Psoas muscle (tissue), 8 donors: ENCODE measurements around the gene SH2B3. TPM values are rescaled to one million over a fixed set of nuclear protein-coding genes. Genes with fewer than 3 reads are reported as not detected.

Source experiments
- ATAC-seq, 4 donors: fragments of 200-7000 bp; cut with Tn5 transposase; one replicate each; pipeline ENCODE4 v1.9.1; 2020; ENCODE audit warnings: moderate library complexity in 3 of 4, mild to moderate bottlenecking in 2 of 4
- DNase-seq, 2 donors: peaks; one replicate each; pipeline ENCODE4 v3.0.0-alpha.2; 2020
- H3K27ac ChIP-seq: fragments of 200-600 bp; one replicate; pipeline ENCODE4 v1.8.0; 2022
- H3K27me3 ChIP-seq, 3 donors: fragments of 200-600 bp in 1 of 3; one replicate each; pipeline versions ENCODE4 v1.6.1 to v1.8.0; 2013 to 2022; ENCODE audit warnings: low read length in 2 of 3, mild to moderate bottlenecking in 2 of 3, moderate library complexity in 1 of 3; ENCODE audit not compliant: insufficient read depth in 3 of 3
- H3K36me3 ChIP-seq, 2 donors: fragments of 200-600 bp in 1 of 2; one replicate each; pipeline versions ENCODE4 v1.6.1 to v1.8.0; 2013 to 2022; ENCODE audit warnings: low read depth in 1 of 2, mild to moderate bottlenecking in 1 of 2, moderate library complexity in 1 of 2; ENCODE audit not compliant: insufficient read depth in 1 of 2
- H3K4me1 ChIP-seq: fragments of 200-600 bp; one replicate; pipeline ENCODE4 v1.8.0; 2022
- H3K4me3 ChIP-seq: fragments of 200-600 bp; one replicate; pipeline ENCODE4 v1.8.0; 2022; ENCODE audit warnings: mild to moderate bottlenecking
- H3K9me3 ChIP-seq: fragments of 200-600 bp; one replicate; pipeline ENCODE4 v1.8.0; 2022
- CTCF ChIP-seq: fragments of 200-600 bp; IDR thresholded peaks from one replicate; pipeline ENCODE4 v1.8.0; 2022; ENCODE audit warnings: antibody characterized with exemption
- WGBS, 3 donors: extraction: QIAGEN DNeasy Blood & Tissue Kit; methylation state at CpG; one replicate each; pipeline versions ENCODE4 v1.1.6 to v1.1.7; 2013; 5-methylcytosine and 5-hydroxymethylcytosine counted together
- intact Hi-C, 2 donors: fragments of 100-400 bp; cut with DNase I; formaldehyde crosslinking; loops; one replicate each; pipeline versions ENCODE4 v1.11.0 to v1.14.2; 2022
- polyA plus RNA-seq, 3 donors: library from polyadenylated mRNA; stranded (reverse); fragments of 200-250 nt; gene quantifications; one replicate each; pipeline ENCODE4 v1.2.3, GENCODE V29; 2013
- total RNA-seq, 4 donors: library from RNA; stranded (reverse); fragmentation: NEBNext Ultra II Directional in 2 of 4; extraction: Animal tissue kit (Norgen Biotek cat#: 25700) in 2 of 4; gene quantifications; one replicate each; pipeline versions ENCODE4 v1.2.1 to v1.2.4, GENCODE V29; 2021 to 2023
- donor health status: healthy with polysubstance abuse.
- donor health status: DM: no; HTN: no; CAD: no; lungs with moderate emphysema.
- donor health status: Bipolar disorder and iron deficiency.
- donor health status: healthy.
- donor health status: DM: yes; HTN: yes; CAD: no.
- donor health status: DM: no; HTN: no; CAD: no.
- donor health status: DM: no; HTN: no; CAD: no.
- donor health status: DM: yes; HTN: yes; CAD: no.

SH2B3 gene
- total and polyA plus RNA-seq, 7 donors: 4.4 to 25.0 (median 11.9) TPM

- H3K4me3 ChIP-seq: no peak overlapping the region
- WGBS, 3 donors: 72 to 85% (median 84%) methylated on average over 7 of the region's 7 CpGs
- H3K9me3 ChIP-seq: no peaks in the 10 kb centered on the region
- H3K27ac ChIP-seq: peak overlapping the region; percentile 76
- intact Hi-C loops: no loop called here
- peaks cover 3 to 32% of the 10 kb centered on the region in 2 donors for H3K36me3 ChIP-seq
- H3K27me3 ChIP-seq: no peaks in the 10 kb centered on the region
- ATAC-seq (peak; percentile 45 to 78 (median 63)), DNase-seq (no peak)
- H3K4me1 ChIP-seq: peaks cover 59% of the 10 kb centered on the region
- no peak for TF ChIP-seq CTCF
Measured at GRCh38 chr12:111443586-111443985, 37.9 kb downstream of the SH2B3 start.

GRCh38 chr12:111444314-111444924 lies 38.7 kb downstream of the SH2B3 start:
- Histone ChIP-seq H3K4me1 (peaks cover 63% of the 10 kb centered on the region), H3K4me3 (no peak overlapping the region), H3K9me3 (no peaks in the 10 kb centered on the region), H3K27me3 (no peaks in the 10 kb centered on the region), H3K27ac (peak overlapping the region; percentile 76), H3K36me3 (peaks cover 3 to 34% of the 10 kb centered on the region in 2 donors)
- intact Hi-C loops: no loop called here
- ATAC-seq (peak in 2 of 4 donors; percentile 29 to 40), DNase-seq (no peak)
- no peak for TF ChIP-seq CTCF
- 76 to 79% (median 77%) methylated on average over 8 of the region's 8 CpGs for WGBS, 3 donors

- peak; percentile 5 for TF ChIP-seq CTCF
- Histone ChIP-seq H3K27ac (peak overlapping the region; percentile 76), H3K9me3 (no peaks in the 10 kb centered on the region), H3K27me3 (no peaks in the 10 kb centered on the region), H3K4me1 (peaks cover 69% of the 10 kb centered on the region), H3K4me3 (no peak overlapping the region), H3K36me3 (peaks cover 3 to 34% of the 10 kb centered on the region in 2 donors)
- DNase-seq: peak; percentile 67 to 76
- intact Hi-C loops: no loop called here
- peak; percentile 46 to 62 (median 56) for ATAC-seq
- 36 to 49% (median 41%) methylated on average over 11 of the region's 11 CpGs for WGBS, 3 donors
Measured at GRCh38 chr12:111444925-111445725, 39.4 kb downstream of the SH2B3 start.

GRCh38 chr12:111445726-111446581 lies 40.2 kb downstream of the SH2B3 start:
- no peaks in the 10 kb centered on the region for H3K9me3 ChIP-seq
- 26 to 37% (median 28%) methylated on average over 6 of the region's 6 CpGs for WGBS, 3 donors
- DNase-seq: no peak
- no peaks in the 10 kb centered on the region for H3K27me3 ChIP-seq
- ATAC-seq: peak in 3 of 4 donors; percentile 2 to 7 (median 6)
- intact Hi-C loops: loop anchor here in 1 of 2 donors (2.0 kb wide), 1 partner anchor 41 kb away; the partner anchor contains the start of gene SH2B3
- TF ChIP-seq CTCF: no peak
- peaks cover 69% of the 10 kb centered on the region for H3K4me1 ChIP-seq
- H3K4me3 ChIP-seq: no peak overlapping the region
- H3K36me3 ChIP-seq: peaks cover 8 to 41% of the 10 kb centered on the region in 2 donors
- peak overlapping the region; percentile 76 for H3K27ac ChIP-seq
